Thyroid gland (tissue), 4 donors: ENCODE data around the gene ELMO1.

Experiments
- CTCF ChIP-seq, 6 experiments: fragments of 200-600 bp in 3 of 6; fragments of 450-650 bp in 3 of 6; sonication (generic) in 3 of 6; IDR thresholded peaks; one replicate each; pipeline ENCODE4 v1.5.1; 2016 to 2019; ENCODE audit warnings: antibody characterized with exemption in 6 of 6, mild to moderate bottlenecking in 2 of 6, inconsistent platforms in 1 of 6, moderate library complexity in 1 of 6
- POLR2A ChIP-seq, 2 donors: fragments of 450-650 bp; IDR thresholded peaks; one replicate each; pipeline ENCODE4 v1.6.1; 2017; ENCODE audit warnings: antibody characterized with exemption in 2 of 2, mild to moderate bottlenecking in 2 of 2, moderate library complexity in 1 of 2

GRCh38 chr7:37218956-37219355 lies 229.7 kb downstream of the ELMO1 start:
- no peak for TF ChIP-seq CTCF (IDR thresholded peaks at IDR 0.05)
- TF ChIP-seq POLR2A (IDR thresholded peaks at IDR 0.05): no peak
